GM13977 (cell line): Measurements from ENCODE around the gene BPIFA1.

Source experiments
- DNase-seq: peaks from one replicate; pipeline ENCODE4 v3.0.0; 2012; ENCODE audit warnings: low spot score
- CTCF ChIP-seq: IDR thresholded peaks from 2 replicates; pipeline ENCODE4 v1.5.1; 2012; ENCODE audit warnings: mild to moderate bottlenecking, control low read depth; ENCODE audit not compliant: insufficient read depth; ENCODE audit errors: extremely low read depth, missing control alignments
- in situ Hi-C: fragments of 300-500 bp; cut with MboI; formaldehyde crosslinking; loops from one replicate; pipeline ENCODE4 v1.12.0; 2022; ENCODE audit warnings: low sequenced_read_pairs, low pct_unique_long_range_greater_than_20kb, mixed read lengths, inconsistent platforms; ENCODE audit not compliant: unreplicated experiment

BPIFA1 gene

GRCh38 chr20:33235696-33236095 lies at the start of gene BPIFA1:
Gene BPIFA1, plus strand, starts transcription at chr20:33235996. Its CDS starts 1,716 bp downstream, at chr20:33237712.
- no peak for TF ChIP-seq CTCF
- in situ Hi-C loops = no loop called here
- DNase-seq = no peak

- in situ Hi-C loops = no loop called here
- no peak for DNase-seq
- no peak for TF ChIP-seq CTCF
Measured at GRCh38 chr20:33187491-33187890, 48.3 kb upstream of the BPIFA1 start.

- in situ Hi-C loops = no loop called here
- TF ChIP-seq CTCF = no peak
- no peak for DNase-seq
Measured at GRCh38 chr20:33188421-33188820, 47.4 kb upstream of the BPIFA1 start.

- no peak for TF ChIP-seq CTCF
- in situ Hi-C loops = no loop called here
- no peak for DNase-seq
Measured at GRCh38 chr20:33191484-33191883, 44.3 kb upstream of the BPIFA1 start.

GRCh38 chr20:33191955-33192354 lies 43.8 kb upstream of the BPIFA1 start:
- no peak for TF ChIP-seq CTCF
- in situ Hi-C loops = no loop called here
- DNase-seq = no peak

- in situ Hi-C loops = no loop called here
- no peak for TF ChIP-seq CTCF
- DNase-seq = no peak
Measured at GRCh38 chr20:33192912-33193501, 42.8 kb upstream of the BPIFA1 start.
